ENCODE measurements around the gene CHAT. TPM values are rescaled to one million over a fixed set of nuclear protein-coding genes. Genes with fewer than 3 reads are reported as not detected.

Gene CHAT
- total and polyA plus RNA-seq, 12 donors: not detected

DNA sequence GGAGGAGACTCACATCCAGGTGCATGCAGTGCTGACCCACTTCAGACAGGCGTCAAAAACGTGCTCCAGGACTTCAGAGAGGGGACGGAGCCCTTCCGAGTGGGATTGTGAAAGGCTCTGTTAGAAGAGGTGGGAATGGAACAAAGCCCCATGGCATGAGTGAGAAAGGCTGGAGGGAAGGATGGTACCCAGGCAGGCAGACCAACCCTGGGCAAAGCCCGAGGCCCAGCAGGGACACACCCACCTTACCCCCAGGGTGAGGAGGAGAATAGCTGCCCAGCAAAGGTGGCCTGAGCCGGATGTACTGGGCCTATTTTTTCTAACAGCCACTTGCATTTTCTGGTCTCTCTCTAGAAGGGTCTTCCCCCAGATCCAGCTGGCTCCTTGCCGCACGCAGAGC, 14.8 kb downstream of the CHAT start:
- no peaks in the 10 kb centered on the region for H3K9me3 ChIP-seq (replicated peaks in 1 of 3)
- H3K27ac ChIP-seq: no peak overlapping the region
- TF ChIP-seq, protein P1, sequence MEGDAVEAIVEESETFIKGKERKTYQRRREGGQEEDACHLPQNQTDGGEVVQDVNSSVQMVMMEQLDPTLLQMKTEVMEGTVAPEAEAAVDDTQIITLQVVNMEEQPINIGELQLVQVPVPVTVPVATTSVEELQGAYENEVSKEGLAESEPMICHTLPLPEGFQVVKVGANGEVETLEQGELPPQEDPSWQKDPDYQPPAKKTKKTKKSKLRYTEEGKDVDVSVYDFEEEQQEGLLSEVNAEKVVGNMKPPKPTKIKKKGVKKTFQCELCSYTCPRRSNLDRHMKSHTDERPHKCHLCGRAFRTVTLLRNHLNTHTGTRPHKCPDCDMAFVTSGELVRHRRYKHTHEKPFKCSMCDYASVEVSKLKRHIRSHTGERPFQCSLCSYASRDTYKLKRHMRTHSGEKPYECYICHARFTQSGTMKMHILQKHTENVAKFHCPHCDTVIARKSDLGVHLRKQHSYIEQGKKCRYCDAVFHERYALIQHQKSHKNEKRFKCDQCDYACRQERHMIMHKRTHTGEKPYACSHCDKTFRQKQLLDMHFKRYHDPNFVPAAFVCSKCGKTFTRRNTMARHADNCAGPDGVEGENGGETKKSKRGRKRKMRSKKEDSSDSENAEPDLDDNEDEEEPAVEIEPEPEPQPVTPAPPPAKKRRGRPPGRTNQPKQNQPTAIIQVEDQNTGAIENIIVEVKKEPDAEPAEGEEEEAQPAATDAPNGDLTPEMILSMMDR (IDR thresholded peaks at IDR 0.05): no peak
- no peak for TF ChIP-seq POLR2A (IDR thresholded peaks at IDR 0.05)
- no peak overlapping the region for H3K4me3 ChIP-seq
- no peaks in the 10 kb centered on the region for H3K27me3 ChIP-seq
- H3K36me3 ChIP-seq (replicated peaks in 1 of 2): no peaks in the 10 kb centered on the region
- WGBS, 4 donors: 81 to 91% (median 89%) methylated on average over 8 of the region's 8 CpGs
- no peak for DNase-seq
- intact Hi-C loops (cut with DNase I): no loop called here
- no peaks in the 10 kb centered on the region for H3K4me1 ChIP-seq (replicated peaks in 1 of 2)

DNA sequence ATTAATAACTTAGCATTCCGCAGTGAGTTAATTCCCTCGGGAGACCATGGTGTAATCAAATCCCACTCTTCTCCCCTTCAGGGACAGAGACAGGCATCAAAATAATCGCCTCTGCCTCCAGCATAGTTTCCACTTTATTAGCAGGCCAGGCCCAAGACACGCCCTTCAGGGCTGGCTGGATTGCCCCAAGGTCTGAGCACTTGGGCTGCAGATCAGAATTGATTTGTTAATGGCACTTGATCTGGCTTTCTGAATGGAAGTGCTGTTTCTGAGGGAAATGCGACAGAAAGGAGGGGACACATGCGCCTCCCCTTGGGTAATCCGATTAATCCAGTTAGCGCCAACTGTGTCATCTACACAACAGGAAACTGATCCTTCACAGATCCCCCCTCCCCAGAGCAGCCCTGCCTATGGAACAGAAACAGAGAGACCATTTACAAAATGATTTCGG, 15.6 kb downstream of the CHAT start:
- TF ChIP-seq, protein P1 (IDR thresholded peaks at IDR 0.05): no peak
- TF ChIP-seq POLR2A (IDR thresholded peaks at IDR 0.05): no peak
- 70 to 77% (median 74%) methylated on average over 9 of the region's 9 CpGs for WGBS, 4 donors
- H3K36me3 ChIP-seq (replicated peaks in 1 of 2): no peaks in the 10 kb centered on the region
- intact Hi-C loops (cut with DNase I): no loop called here
- no peaks in the 10 kb centered on the region for H3K9me3 ChIP-seq (replicated peaks in 1 of 3)
- H3K27me3 ChIP-seq: no peaks in the 10 kb centered on the region
- H3K4me1 ChIP-seq (replicated peaks in 1 of 2): no peaks in the 10 kb centered on the region
- no peak overlapping the region for H3K27ac ChIP-seq
- DNase-seq: no peak
- H3K4me3 ChIP-seq: no peak overlapping the region

DNA sequence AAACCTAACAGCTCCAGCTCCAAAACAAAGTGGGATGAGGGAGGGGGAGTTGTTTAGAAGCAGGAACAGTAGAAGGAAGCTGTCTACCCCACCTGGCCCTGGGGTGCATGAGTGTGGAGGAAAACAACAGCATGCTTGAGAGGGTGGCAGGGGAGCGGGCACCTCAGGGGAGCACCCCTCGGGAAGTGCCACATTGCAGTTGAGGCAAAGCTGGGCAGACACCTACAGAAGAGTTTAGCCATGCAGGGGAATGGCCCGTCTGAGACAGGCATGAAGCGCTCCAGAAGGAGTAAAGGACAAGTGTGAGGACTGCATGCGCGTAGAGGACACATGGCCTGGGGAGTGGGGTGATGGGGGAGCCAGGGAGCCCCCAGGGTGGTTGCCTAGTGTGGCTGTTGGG, 18.1 kb downstream of the CHAT start:
- DNase-seq: no peak
- TF ChIP-seq POLR2A (IDR thresholded peaks at IDR 0.05): no peak
- TF ChIP-seq, protein P1 (IDR thresholded peaks at IDR 0.05): no peak
- 82 to 94% (median 87%) methylated on average over 6 of the region's 6 CpGs for WGBS, 4 donors
- H3K36me3 ChIP-seq (replicated peaks in 1 of 2): no peaks in the 10 kb centered on the region
- no peaks in the 10 kb centered on the region for H3K9me3 ChIP-seq (replicated peaks in 1 of 3)
- H3K4me3 ChIP-seq: no peak overlapping the region
- no peaks in the 10 kb centered on the region for H3K4me1 ChIP-seq (replicated peaks in 1 of 2)
- no peaks in the 10 kb centered on the region for H3K27me3 ChIP-seq
- H3K27ac ChIP-seq: no peak overlapping the region
- intact Hi-C loops (cut with DNase I): no loop called here

DNA sequence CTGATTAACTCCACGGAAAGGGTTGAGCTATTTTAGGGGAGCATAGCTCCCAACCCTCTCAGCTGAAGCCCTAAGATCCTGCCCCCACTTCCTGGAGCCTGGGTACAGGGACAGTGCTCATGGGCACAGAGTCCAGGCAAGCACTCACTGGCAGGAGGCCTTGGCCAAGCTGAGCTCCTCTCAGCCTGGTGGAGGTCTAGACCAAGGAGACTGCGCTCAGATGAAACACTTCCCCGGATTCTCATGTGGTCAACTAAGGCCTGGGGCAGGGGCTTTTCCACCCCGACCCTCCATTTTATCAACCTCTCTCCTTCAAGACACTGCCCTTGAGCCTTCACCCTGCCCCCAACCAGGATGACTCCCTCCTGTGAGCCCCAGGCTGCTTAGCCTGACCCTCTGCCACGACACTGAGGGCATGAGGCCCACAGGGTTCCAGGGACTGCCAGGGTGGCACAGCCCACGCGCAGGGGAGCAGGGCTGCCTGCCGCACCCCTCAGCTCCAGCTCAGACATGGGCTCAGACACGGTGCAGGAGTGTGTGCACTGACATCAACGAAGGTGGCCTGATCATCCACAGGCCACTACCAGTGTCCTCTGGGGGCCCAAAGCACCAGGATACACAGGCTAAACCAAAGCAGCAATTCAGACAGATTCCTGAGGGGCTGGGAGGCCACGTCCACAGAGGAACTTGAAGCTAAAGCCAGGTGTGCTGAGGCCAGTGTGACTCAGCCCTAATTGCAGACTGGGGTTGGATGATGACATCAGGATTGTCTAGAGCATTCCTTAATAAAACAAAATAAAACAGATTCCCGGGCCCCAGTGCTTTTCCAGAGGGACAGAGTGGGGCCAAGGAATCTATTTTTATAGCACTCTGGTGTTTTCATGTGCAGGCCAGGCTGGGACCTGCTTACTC, 18.8 kb downstream of the CHAT start:
- 52 to 56% (median 54%) methylated on average over 8 to 12 of the region's 12 CpGs for WGBS, 4 donors
- Histone ChIP-seq H3K9me3 (replicated peaks in 1 of 3) (no peaks in the 10 kb centered on the region), H3K27me3 (no peaks in the 10 kb centered on the region), H3K36me3 (replicated peaks in 1 of 2) (no peaks in the 10 kb centered on the region), H3K27ac (no peak overlapping the region), H3K4me3 (no peak overlapping the region), H3K4me1 (replicated peaks in 1 of 2) (no peaks in the 10 kb centered on the region)
- TF ChIP-seq POLR2A (IDR thresholded peaks at IDR 0.05): no peak
- TF ChIP-seq, protein P1 (IDR thresholded peaks at IDR 0.05): no peak
- DNase-seq: no peak
- intact Hi-C loops (cut with DNase I): no loop called here

Data from adrenal gland (tissue), 12 donors.